DND-41 (cell line): ENCODE data around the gene ARSA.

ENCODE experiments used
- CTCF ChIP-seq: IDR thresholded peaks from 2 replicates; pipeline ENCODE4 v1.5.1; 2012; ENCODE audit warnings: borderline replicate concordance, low read length, moderate library complexity, mild to moderate bottlenecking; ENCODE audit not compliant: poor library complexity, severe bottlenecking; ENCODE audit errors: extremely low read depth
- EZH2 ChIP-seq: IDR thresholded peaks from 3 replicates; pipeline ENCODE4 v1.6.1; 2012; ENCODE audit warnings: borderline replicate concordance, low read depth, mild to moderate bottlenecking, moderate library complexity, low read length, inconsistent platforms; ENCODE audit not compliant: severe bottlenecking

- no peak for TF ChIP-seq CTCF
- no peak for TF ChIP-seq EZH2
Measured at GRCh38 chr22:50599816-50600455, 28.0 kb downstream of the ARSA start.
